Measurements from ENCODE around the gene GSTA4.
"Not testable (repeated sequence)": the region's sequence is repeated elsewhere in the genome, so short reads cannot be mapped to it uniquely, and the experiment has no call there.

Gene GSTA4

DNA sequence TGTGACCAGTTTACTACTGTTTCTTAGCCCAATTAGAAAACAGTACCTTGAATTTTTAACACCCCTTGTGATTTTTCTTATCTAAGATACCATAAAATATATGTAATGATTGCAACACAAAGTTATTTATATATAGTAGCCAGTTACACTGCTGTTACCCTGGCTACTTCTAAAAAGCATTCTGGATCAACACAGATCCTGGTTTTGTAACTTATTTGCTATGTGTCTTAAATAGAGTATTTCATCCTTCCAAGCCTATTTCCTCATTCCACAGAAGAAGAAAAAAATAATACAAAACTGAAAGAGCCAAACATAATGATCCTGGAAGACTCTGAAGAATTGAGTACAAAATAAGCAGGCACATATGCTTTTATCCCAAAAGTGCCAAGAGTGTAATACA is 19.0 kb upstream of the GSTA4 start:
- DNase-seq (ENCODE audit: low read depth in 2 of 2) = no peak

DNA sequence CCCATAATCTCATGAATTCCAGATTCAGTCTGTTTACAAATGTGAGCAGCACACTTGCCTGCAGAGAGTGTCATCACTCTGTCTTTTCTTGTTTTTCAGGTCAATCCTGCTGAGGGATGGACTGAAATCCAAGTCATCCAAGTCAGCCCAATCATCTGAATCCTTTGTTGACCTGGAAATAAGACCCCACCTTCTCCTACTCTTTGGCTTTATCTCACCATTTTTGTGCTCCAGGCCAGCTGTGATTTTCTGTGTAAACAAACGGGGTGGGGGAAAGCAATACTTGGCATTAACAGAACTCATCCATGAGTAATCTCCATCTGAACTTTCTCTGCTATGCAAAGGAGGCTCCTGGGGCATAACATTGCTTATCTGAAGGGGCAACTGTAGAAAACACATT is 16.9 kb upstream of the GSTA4 start:
- no peak for DNase-seq (ENCODE audit: low read depth in 2 of 2)

DNA sequence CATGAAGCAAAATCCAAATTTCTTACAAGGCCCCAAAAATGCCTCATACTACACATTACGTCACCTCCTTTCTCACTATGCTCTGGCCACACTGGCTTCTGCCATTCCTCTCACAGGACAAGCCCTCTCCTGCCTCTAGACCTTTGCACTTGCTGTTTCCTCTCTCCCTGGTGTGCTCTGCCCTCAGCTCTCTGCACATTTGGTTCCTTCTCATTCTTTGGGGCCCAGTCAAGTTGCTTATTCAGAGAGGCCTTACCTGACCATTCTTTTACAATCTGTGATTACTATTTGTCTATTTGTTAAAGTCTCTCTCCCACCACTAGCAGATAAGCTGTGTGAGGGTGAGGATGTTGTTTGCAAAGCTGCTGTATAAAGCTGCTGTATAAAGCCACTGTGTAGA is 15.4 kb upstream of the GSTA4 start:
- no peak for DNase-seq (ENCODE audit: low read depth in 2 of 2)

DNA sequence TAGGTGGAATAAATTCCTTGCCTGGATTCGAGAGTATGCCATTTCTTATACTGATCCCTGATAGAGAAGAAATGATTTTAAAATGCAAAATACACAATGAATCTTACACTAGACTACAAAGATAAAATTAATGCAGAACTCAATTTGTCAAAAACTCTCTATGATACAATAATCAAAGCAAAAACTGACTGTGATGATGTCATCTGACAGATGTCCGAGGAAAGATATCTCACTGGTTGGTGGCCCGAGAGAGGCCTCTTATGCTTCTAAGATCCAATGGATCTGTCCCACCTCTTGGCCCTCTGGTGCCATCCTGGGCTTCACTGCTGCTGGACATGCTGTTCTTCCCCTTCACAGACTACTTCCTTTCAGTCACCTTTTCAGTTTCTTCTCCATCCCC is 14.4 kb upstream of the GSTA4 start:
- DNase-seq (ENCODE audit: low read depth in 2 of 2) = no peak

DNA sequence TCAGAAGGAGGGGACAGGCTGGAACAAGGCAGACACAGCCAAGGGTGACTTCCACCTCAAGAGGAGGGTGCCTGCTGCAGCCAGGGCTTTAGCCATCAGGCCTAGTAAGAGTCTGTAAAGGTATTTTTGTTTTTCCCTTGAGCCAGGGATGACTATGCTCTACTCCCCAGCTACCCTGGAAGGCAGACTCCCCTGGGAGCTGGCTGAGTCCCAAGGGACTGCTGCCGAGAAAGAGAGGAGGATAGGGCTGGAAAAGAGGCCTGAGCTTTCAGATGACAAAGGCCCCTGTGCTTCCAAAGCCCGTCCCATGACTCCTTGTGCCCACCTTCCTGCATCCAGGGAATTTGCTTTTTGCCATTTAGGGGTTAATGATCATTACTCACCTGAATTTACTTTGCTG is 14.0 kb upstream of the GSTA4 start:
- DNase-seq (ENCODE audit: low read depth in 2 of 2) = no peak

DNA sequence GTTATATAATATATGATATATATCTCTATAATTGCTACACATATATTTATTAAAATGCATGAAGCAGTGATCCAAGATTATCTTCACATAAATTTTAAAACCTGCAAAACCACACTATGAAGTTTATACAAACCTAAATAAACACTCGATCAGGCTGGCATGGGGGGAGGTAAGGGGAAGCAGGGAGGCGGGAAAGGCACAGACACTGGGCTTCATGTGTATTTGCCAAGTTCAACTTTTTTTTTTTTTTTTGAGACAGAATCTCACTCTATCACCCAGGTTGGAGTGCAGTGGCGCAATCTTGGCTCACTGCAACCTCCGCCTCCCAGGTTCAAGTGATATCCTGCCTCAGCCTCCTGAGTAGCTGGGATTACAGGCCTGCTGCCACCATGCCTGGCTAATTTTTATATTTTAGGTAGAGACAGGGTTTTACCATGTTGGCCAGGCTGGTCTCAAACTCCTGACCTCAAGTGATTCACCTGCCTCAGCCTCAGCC is 13.2 kb upstream of the GSTA4 start:
- not testable (repeated sequence) for DNase-seq (ENCODE audit: low read depth in 2 of 2)

DNA sequence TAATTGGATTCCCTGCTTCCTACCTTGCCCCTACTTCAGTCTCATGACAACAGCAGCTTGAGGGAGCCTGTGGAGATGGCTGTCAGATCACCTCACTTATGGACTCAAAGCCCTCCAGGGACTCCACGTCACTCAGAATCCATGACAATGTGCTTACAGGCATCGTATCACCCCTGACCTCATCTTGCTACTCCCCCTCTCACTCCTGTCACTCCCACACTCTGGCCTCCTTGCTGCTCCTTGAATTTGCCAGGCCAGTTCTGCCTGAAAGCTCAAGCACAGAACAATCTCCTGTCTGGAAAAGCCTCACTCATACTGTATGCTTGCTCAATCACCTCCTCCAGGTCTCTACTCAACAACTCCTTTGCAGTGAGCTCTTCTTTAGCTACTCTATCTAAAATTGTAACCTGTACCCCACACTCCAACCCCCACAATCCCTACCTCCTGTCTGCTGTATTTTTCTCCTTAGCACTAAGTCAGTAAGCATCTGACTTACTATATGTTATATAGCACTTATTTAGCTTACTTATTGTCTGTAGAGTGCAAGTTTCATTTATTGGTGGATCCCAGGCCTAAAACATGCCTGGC is 10.7 kb upstream of the GSTA4 start:
- DNase-seq (ENCODE audit: low read depth in 2 of 2) = no peak

DNA sequence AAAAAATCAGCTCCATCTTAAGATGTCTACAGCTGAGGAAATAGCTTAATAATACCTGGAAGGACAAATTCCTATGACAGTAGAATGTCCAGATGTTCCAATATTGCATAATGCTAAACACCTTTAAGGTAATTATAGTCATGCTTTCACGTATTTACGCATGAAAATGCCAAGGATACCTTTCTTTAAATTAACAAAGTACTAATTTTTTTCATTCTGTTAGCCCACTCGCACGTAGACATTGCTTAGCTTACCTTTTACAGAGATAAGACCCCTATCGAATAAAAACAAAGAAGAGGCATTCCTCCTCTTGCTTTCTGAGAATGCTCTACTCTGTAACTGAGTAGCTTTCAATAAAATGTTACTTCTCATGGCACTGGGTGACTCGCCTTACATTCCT is 4.4 kb upstream of the GSTA4 start:
- no peak for DNase-seq (ENCODE audit: low read depth in 2 of 2)

DNA sequence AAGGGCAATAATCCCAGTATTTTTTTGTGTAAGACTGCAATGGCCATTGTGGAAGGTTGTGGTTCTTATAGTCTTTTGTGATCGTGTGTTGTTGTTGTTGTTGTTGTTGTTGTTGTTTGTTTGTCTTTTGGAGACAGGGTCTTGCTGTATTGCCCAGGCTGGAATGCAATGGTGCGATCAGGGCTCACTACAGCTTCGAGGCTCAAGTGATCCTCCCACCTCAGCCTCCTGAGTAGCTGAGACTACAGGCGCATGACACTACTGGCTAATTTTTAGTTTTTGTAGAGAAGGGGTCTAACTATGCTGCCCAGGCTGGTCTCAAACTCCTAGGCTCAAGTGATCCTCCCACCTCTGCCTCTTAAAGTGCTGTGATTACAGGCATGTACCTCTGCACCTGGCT is 3.5 kb upstream of the GSTA4 start:
- no peak for DNase-seq (ENCODE audit: low read depth in 2 of 2)

DNA sequence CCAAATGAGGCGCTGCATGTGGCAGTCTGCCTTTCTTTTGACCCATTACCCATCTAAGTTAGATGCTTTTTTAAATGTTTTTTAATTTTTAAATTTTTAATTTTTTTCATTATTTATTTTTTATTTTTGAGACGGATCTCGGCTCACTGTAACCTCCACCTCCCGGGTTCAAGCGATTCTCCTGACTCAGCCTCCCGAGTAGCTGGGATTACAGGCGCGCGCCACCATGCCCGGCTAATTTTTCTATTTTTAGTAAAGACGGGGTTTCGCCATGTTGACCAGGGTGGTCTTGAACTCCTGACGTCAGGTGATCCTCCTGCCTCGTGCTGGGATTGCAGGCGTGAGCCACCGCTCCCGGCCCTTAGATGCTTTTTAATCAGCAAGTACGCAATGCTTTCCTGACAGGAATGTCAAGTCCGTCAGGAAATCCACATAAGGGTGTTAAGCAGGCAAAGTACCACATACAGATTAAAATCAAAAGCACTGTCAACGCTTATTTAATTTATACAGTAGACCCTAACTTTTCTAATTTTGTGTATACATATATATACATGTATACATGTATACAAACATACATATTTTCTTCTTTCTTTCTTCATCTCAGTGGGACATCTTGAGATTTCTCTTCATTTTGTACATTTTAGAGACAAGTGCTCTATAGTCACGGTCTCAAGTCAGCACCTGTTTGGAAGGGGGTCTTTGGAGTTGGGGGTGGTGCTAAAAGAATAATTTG is 995 bp upstream of the GSTA4 start:
- DNase-seq (ENCODE audit: low read depth in 2 of 2) = no peak

DNA sequence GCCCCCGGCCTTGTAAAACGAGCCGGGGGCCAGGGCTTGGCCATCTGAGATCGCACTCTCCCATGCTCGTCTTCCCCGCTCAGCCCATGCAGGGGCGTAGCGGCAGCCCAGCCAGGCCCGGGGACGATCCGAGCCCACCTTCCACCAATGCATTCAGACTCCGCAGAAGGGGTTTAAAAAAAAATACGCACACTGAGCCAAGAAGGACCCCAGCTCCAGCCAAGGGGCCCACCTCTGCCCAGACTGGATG is 320 bp downstream of the GSTA4 start:
- DNase-seq (ENCODE audit: low read depth in 2 of 2) = peak in 1 of 2 donors; percentile 2

DNA sequence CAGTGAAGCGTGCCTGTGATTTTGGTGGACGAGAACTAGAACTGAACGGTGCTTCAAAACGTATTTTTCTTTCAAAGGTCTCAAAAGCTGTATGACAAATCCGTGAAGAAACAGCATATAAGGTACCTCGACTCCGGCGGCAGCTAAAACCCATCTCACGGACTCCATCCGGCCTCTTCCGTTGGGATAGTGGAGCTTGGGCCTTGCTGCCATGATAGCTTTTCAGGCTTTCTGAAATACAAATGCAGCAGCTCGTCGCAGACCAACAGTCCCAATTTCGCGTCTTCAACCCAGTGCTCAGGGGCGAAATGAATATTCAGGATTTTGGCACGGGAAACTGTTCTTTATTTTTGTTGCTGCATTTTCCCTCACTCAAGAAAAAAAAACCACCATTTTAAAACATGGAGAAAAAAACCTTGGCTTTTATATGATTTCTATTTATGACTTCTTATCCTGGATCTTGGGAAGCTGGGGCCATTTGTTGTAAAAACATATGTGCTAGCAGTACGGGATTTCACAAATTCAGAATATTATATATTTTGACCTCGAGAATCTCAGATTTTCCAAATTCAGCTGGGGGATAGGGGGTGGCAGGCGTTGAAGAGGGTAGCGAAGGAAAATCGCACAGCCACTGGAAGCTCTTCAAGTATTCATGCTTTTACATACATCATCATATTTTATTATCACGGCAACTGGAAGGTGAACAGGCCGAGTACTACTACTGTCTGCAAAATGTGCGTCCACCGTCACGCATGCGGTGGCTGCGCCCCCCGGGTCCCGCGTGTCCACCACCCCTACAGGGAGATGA is 849 bp downstream of the GSTA4 start:
- DNase-seq (ENCODE audit: low read depth in 2 of 2) = peak in 1 of 2 donors; percentile 5

DNA sequence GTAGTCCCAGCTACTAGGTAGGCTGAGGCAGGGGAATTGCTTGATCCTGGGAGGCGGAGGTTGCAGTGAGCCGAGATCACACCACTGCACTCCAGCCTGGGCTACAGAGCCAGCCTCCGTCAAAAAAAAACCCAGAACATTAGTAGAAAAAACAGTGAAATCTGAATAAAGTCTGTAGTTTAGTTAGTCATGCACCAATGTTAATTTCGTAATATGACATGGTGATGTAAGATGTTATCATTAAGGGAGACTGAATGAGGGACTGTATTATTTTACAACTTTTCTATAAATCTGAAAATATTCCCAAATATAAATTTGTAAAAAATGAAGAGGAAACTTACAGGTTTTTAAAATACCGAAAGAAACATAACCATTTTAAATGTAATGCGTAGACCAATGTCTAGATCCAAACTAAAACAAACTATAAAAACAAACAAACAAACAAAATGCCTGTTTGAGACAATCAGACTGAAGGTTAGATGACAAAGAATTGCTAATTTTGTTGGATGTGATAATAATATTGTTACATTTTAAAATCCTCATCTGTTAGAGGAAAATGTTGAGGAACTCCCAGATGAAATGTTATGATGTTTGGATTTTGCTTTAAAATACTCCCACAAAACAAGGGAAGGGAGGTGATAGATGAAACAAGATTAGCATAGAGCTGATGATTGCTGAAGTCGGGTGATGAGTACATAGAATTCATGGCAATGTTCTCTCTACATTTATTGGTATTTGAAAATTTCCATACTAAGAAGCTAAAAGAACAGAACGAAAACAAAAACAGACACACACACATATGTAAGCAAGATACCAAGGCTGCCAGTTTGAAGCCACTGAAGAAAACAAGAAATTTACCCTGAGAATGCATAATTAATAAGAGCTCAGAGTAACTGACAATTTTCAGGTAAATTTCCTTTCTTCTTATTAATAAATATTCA is 1.8 kb downstream of the GSTA4 start:
- no peak for DNase-seq (ENCODE audit: low read depth in 2 of 2)

DNA sequence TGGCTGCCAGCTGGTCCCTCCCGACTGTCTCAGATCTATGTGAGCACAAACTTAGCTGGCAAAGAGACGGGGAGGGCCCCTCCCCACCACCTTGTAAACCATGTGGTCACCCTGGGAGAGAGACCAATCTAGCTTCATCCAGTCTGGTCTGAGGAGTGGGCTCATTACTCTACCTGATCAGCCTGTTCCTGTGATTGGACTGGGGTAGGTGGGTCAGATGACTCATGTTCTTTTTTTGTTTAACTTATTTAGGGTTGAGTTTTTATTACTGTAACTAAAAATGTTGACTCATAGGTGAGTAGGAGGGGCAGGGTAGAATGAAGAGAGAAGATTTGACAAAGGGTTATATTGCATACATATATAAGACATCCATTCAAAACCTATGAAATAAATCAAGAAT is 4.7 kb downstream of the GSTA4 start:
- DNase-seq (ENCODE audit: low read depth in 2 of 2) = no peak

DNA sequence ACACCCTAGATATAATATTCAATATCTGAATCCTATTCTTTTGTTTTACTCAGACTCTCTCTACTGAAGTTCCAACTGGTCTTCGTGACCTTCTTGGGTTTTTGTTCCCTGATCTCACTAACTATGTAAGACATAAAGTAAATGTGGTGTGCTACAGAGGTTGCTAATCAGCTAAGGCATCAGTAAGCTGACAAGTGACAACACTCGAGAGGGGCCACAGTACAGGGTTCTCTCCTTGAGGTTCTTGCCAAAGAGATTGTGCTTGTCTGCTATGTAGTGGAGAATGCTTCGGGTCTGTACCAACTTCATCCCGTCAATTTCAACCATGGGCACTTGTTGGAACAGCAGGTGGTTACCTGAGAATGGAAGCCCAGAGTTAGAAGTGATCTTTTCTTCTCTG is 9.9 kb downstream of the GSTA4 start:
- no peak for DNase-seq (ENCODE audit: low read depth in 2 of 2)

DNA sequence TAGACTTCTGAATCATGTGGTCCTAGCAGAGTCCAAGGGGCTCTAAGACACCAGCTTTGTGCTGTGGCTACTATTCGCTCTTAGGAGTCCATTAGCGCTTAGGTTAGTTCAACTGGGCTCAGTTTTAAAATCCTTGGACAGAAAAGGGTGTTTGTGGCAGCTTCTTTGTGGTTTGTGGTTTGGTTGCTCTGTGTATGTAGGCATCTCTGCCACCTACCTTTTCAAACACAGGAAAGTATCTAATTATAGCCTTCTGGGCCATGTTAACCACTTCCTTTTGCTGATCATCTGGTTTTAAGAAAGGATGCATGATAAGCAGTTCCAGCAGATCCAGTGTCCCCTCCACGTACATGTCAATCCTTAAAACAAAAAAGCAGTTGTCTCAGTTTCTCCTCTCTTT is 10.8 kb downstream of the GSTA4 start:
- DNase-seq (ENCODE audit: low read depth in 2 of 2) = peak; percentile 4 to 31

DNA sequence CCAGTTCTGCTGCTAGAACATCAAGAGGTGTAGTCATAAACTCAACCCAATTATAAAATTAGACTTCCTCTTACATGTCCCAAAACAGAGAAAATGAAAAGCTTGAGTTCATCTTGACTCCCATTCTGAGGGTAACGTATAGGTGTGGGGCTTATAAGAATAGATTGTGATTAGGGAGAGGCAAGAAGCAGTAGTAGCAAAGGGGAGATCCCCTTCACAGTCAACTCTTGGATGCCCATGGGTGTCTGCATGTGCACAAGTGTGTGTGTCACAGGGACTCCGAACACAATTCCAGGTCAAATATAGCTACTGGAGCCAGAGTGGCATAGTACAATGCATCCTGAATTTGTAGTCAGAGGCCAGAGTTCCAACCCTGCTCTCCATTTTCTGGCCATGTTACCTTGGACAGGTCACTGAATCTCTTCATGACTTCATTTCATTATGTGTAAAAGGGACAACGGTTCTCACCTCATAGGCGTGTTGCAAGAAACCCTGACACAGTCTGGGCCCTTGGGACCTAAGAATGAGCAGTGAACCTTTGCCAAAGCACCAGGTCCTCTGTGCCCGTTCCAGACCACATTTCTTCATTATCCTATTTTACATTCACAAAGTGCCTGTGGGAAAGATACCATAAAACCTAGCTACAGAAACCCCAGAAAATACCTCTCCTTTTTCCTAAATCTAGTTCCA is 11.8 kb downstream of the GSTA4 start:
- no peak for DNase-seq (ENCODE audit: low read depth in 2 of 2)

DNA sequence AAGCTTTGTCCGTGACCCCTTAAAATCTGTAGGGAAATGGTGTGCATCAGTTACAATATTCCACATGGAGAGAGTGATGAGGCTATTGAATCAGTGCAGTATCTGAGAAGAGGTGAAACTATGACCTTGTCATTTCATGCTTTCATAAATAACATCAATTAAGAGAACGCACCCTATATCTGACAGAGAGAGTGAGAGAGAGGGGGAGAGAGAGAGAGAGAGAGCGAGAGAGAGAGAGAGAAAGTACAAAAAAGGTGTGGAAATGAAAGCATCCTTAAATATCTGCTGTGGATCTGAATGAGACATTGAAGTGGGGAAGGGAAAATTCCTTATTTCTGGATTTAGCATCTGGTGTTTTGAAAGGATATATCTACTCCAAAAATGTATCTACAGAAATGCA is 12.4 kb downstream of the GSTA4 start:
- no peak for DNase-seq (ENCODE audit: low read depth in 2 of 2)

DNA sequence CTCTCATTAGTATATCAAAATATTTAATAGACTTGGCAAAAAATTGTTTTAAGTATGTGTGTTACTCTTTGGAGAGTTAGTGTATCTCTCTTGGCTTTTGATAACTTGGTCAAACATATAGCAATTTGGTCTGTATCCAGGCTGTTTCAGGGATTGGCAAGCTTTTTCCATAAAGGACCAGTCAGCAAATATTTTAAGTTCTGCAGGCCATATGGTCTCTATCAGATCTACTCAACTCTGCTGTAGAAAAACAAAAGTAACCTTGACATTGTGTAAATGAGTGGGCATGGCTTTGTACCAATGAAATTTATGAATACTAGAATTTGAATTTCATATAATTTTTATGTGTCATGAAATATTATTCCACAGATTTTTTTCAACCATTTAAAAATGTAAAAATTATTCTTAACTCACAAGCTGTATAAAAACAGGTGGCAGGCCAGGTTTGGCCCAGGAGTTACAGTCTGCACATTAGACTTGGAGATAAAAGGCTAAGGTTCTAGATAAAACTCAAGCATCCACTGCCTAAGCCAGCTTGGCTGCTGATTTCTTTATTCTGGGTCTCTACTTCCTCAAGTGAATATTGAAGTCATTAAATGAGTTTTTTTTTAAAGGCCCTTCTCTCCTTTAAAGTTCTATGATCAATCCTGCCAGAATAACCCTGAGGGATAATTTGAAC is 13.7 kb downstream of the GSTA4 start:
- DNase-seq (ENCODE audit: low read depth in 2 of 2) = no peak

DNA sequence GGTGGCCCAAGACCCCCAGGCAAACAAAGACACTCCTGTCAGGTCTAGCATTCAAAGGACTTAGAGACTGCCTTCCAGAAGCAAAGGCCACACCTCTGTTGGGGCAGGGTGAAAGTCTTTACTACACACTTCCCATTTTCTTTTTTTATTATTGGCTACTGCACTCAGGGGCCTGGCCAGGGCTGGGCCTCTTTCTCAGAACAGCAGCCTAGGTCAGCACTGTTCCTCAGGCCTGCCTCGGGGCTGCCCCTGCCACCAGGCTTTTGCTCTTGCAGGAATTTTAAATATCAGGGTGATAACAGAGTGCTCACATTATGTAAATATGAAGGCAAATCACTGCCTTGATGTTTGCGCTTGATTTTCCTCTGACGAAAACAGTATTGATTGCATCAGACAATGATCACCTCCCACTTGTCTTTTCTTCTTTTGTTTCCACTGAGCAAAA is 18.5 kb downstream of the GSTA4 start:
- DNase-seq (ENCODE audit: low read depth in 2 of 2) = peak; percentile 11 to 12

DNA sequence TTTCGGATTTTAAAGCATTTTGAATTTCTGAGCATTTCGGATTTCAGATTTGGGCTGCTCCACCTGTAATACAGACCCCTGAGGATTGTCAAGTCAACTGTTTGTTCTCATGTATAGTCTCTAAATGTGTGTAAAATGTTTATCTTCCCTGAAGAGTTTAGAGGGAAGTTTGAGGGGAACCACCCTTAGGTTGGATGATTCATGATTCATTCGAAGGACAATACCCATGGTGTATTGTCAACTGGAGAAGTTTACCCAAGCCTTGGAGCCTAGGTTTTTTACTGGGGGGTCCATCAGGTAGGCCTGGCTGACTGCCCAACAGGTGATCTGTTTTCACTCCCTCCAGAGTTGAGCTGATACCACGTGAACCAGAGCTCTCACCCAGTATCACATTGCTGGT is 18.9 kb downstream of the GSTA4 start:
- DNase-seq (ENCODE audit: low read depth in 2 of 2) = no peak
